NCI-H2227 (cell line): ENCODE measurements around the gene NFAT5.

ENCODE experiments used
- DNase-seq: peaks from one replicate; lab custom pipeline; 2025; ENCODE audit not compliant: unreplicated experiment; lab: John Stamatoyannopoulos, UW

NFAT5 gene

DNA sequence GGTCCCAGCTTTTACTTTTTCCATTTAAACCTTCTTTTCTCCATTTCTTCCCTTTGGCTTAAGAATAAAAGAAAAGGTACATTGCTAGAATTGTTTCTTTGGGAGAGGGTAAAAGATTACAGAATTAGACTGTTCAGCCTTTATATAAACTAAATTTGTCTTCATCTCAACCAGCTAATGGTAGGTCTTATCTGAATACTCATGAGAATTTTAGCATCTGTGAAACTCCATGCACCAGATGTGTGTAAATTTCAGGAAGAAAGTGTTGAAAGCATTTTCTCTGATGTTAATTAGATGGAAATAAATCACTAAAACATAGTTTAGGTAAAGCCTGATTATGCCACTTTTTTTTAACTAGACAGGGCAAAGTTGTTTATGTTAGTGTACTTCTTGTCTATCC is 135.7 kb downstream of the NFAT5 start:
- DNase-seq: no peak

DNA sequence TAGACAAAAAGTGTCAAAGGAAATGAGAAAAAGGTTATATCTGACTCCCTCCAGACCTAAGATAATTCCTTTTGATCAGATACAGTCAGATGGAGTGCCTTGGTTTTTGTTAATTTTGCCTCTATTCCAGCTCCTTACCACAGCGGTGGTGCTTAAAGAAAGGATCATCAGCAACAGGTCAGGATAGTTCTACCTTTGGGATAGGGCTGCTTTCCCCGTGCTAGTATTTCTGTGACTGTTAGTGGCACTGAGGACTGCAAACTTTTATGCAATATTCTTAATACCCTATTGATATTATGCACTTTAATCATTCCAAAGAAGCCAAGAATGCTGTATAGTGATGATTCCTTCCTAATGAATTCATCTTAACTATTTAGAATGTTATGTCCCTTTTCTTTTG is 136.1 kb downstream of the NFAT5 start:
- no peak for DNase-seq

DNA sequence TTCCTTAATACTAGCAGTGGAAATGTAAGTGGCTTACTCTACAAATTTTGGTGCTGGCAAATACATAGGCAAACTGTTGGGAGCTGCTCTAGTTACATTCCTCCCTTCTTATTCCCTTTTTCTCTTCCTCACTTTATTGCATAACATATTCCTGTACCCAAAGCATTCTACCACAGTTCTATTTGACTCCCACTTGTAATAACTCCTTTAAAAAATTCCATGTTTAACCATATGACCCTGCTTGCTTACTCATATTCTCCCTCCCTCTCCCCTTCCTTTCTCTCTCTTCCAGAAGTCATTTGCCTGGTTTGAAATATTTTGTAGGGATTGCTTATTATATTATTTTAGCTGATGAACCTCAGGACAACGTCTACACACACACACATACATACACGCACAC is 137.9 kb downstream of the NFAT5 start:
- no peak for DNase-seq

DNA sequence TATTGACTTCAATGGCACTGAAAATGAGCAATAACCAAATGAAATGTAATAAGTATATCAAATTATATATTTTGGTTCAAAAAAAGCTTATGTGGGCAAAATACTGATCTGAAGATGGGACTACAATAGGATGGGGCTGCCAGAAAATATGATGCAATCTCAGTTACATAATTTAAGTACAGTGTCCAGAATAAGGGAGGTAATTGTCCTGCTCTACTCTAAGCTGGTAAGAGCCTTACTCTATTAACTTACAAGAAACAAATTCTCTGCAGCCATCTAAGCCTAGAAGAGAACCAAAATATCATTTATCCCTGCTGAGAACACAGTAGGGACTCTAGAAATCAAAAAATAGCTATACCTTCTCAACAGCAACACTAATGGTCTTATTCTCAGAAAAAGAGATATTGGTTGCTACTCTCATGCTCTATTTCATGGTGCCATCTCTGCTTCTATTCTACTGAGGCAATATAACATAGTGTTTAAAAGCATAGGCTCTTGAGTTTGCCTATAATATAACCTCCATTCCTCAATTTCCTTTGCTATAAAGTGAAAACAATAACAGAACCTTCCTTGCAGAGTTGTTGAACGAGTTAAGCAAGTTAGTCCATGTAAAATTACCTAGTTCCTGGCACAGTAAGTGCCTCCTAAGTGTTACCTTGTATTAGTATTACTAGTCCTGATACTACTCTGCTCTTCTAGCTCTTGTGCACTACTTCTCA is 140.6 kb downstream of the NFAT5 start:
- DNase-seq: peak; percentile 9

DNA sequence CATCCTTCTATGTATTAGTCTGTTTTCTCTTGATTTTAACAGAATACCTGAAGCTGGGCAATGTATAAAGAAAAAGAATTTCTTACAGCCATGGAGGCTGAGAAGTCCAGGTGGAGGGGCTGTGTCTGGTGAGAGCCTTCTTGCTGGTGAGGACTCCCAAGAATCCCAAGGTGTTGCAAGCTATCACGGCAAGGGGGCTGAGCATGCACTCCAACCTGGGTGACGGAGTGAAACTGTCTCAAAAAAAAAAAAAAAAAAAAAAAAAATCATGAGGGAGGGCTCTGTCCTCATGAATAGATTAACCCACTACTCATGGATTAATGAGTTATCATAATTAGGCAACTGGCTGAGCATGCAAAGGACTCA is 141.2 kb downstream of the NFAT5 start:
- no peak for DNase-seq

DNA sequence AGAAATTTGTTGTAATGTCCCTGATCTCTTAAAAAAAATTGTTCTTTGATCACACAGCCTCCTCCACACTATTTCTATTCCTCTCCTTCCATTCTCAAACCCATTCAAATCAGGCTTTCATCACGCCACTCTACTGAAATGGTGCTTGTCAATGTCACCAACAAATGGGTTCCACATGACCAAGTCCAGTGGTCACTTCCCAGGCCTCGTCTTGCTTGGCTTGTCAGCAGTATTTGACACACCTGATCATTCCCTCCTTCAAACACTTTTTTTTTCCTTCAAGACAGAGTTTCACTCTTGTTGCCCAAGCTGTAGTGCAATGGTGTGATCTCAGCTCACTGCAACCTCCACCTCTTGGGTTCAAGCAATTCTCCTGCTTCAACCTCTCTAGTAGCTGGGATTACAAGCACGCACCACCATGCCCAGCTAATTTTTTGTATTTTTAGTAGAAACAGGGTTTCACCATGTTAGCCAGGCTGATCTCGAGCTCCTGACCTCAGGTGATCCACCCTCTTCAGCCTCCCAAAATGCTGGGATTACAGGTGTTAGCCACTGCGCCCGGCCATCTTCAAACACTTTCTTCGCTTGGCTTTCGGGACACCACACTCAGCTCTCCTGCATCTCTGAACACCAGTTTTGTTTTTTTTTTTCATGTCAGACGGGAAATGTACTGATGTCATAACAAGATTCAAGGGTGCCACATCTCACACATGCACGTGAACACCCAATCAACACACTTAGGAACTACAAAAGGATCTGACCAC is 142.3 kb downstream of the NFAT5 start:
- no peak for DNase-seq

DNA sequence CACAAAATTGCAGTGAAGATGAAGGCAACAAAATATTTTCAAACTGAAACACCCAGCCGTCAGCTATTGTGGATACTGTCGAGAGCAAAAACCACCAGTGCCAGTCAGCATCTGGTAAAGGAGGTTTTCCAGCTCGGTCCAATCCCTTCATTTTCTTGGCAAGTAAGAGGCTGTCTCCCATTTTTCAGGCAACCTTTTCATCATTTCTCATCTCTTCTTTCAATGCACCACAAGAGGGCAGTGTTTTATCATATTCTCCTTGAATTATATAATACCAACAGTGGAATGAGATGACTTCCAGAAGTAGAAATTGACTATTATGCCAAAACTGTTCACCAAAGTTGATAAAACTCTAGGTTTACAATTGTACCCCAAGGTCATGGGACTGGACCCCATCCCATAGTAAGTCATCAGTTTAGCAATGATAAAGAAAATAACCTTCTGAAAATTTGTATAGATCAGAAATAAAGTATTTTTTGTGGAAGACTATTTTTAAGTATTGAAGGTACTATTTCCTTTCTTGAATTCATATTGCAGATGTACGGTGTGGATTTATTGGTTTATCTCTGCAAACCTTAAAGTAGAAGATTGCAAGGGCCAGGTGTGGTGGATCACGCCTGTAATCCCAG is 143.8 kb downstream of the NFAT5 start:
- DNase-seq: peak; percentile 68

DNA sequence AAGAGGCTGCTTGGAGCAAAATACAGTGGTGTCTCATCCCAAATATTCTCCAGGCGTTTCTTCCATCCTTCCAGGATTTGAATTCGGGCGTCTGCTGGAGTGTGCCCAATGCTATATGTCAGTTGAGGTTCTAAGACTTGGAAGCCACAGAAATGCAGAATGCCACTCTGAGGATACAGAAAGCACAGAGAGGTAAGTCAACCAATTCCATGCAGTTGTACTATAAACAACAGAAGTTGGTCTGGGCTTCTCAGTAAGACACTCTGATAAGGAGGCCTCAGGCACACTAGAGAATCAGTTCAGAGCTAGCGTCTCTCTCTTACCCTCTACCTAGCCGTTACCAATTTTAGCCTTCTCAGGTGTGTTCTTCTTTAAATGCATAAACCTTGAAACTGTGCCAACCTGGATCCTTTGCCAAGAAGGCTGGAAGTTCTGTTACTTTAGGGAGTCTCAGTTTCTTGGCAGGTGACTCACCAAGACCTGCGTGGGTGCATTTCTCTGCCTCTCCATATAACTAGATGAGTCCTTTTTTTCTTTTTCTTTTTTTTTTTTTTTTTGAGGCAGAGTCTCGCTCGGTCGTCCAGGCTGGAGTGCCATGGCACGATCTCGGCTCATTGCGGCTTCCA is 145.5 kb downstream of the NFAT5 start:
- DNase-seq: no peak

DNA sequence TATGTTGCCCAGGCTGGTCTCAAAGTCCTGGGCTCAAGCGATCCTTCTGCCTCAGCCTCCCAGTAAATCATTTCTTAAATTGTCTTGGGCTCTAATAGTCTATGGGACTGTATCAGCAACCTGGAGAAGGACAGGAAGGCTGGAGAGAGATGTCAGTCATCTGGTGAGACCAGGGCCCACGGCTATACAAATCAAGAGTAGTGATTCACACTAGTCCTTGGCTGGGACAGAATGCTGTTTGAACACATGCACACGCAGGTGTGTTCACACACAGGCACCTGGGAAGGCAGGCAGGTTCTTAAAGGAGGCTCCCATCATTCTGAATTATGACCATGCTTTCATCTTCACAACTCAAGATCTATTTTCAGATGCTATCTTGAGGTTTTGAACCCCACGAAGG is 146.5 kb downstream of the NFAT5 start:
- DNase-seq: no peak

DNA sequence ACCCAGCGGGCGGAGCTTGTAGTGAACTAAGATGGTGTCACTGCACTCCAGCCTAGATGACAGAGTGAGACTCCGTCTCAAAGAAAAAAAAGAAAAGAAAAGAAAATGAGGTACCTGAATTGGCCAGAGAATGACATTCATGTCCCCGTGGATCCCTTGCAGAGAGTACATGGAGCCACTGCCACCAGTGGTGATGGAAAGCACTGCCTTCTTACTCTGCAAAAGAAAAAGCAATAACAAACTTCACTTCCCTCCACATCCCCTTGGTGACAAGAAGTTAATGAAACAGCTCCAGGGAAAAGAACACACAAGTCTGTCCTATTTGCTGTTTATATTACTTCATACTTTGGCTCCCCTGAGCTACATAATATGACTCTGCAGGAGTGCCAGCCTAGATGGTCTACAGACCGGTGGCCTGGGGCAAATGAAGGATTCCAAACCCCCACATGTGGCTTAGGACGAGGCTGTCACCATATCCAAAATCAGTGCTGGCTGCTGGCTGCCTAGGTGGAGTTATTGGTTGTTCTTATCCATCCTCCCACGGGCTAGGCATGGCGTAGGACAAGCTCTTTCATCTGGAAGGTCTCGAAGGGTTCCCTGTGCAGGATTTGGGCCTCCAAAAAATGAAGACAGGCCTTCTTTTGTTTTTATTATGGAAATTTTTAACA is 147.3 kb downstream of the NFAT5 start:
- DNase-seq: no peak

DNA sequence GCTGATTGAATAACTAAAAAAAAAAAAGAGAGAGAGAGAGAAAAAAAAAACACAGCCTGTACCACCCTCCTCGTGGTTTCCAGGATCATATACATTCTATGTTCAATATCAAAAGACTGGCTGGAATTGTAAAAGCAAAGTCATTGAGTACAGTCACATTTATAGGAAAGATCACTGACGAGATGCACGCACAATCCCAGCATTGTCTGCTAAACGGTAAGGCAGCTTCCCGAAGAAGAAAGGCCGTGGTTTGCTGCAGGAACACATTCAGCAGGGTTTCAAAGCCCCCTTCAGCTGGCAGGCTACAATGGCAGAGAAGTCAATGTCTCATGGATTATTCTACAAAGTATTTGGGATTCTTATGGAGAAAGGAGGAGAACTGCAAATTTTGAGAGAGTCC is 151.3 kb downstream of the NFAT5 start:
- DNase-seq: no peak

DNA sequence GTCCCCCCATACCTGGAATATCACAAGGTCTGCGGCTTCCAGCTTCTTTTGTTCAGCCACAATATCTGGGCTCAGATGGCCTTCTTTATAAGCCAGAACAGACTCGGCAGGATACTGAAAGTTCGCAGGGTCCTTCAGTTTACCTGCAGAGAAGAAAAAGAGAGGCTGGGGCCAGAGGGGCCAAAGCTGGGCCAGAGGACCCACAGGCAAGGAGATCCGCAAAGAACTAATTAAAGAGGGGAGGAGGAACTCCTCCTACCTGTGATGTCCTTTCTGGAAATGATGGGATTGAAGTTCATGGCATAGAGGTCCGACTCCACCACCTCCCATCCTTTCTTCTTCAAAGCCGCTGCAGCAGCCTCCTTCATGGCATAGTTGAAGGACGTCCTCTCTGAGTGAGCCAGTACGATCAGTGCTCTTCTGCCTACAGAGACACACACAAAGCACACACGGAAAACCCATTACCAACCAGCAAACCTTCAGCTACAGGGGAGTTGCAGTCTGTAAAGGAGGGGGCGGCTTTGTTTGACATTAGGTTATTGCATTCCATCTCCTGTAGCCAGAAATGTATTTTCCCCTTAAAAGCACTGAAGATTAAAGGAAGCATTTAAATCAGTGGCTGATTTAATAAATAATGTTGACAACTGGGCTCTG is 152.5 kb downstream of the NFAT5 start:
- no peak for DNase-seq

DNA sequence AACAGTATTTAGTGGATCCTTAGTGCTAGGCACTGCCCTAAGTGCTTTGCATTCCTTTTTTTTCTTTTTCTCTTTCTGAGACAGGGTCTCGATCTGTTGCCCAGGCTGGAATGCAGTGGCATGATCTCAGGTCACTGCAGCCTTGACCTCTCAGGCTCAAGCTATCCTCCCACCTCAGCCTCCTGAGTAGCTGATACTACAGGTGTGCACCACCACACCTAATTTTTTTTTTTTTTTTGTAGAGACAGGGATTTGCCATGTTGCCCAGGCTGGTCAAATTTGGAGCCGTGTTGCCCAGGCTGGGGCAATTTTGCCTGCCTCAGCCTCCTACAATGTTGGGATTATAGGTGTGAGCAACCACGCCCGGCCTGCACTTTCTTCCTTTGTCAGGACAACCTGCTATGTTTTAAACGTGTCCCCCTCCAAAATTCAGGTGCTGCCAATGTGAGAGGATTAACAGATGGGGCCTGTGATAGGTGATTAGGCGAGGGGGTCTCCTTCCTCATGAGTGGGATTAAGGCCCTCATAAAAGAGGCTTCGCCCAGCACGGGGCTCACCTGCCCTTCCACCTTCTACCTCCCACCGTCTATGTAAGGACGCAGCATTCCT is 155.2 kb downstream of the NFAT5 start:
- DNase-seq: no peak

DNA sequence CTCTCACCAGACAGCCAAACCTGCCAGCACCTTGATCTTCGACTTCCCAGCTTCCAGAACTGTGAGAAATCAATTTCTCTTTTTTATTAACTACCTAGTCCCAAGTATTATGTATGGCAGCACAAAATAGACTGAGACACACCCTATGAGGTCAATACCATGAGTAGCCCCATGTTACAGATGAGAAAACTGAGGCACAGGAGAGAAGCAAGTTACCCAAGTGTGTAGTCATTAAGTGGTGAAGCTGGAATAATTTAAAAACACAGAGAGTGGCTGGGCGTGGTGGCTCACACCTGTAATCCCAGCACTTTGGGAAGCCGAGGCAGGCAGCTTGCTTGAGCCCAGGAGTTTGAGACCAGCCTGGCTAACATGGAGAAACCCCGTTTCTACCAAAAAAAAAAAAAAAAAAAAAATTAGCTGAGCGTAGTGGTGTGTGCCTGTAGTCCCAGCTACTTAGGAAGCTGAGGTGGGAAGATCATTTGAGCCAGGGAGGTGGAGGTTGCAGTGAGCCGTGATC is 155.7 kb downstream of the NFAT5 start:
- DNase-seq: no peak

DNA sequence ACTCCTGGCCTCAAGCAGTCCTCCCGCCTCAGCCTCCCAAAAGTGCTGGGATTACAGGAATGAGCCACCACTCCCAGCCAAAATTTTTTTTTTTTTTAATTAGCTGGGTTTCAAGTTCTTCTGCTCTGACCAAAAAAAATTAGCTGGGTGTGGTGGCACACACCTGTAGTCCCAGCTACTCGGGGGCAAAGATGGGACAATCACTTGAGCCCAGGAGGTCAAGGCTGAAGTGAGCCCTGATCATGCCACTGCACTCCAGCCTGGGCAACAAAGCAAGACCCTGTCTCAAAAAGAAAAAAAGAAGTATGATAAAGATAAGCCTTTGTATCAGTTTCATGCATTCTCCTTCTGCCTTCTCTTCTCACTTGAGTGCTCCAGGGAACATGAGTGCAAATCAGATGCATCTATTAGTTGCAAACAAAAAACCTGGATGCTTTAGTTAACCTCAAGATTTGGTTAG is 158.7 kb downstream of the NFAT5 start:
- DNase-seq: no peak

DNA sequence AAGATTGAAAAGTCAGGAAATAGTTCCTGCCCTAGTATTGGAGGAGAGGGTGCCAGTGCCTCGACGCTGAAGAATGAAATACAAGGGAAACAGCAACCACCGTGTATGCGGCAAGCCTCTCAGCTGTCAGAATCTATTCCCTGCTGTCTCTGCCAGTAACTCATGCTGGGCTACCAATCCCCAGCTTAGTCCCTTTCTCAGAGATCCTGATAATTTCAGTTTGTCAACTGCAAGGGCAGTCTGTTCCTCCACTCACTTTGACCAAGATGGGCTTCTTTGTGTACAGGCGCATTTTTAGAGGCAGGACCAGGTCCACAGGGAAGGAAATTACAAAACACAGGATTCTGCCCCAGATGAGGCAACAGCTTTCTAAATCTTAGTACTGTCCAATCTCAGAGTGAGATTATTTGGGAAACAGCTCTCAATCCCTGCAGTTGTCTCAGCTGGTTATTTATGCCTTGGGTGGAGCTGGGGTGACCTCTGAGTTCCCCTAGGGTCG is 159.3 kb downstream of the NFAT5 start:
- DNase-seq: peak; percentile 6

DNA sequence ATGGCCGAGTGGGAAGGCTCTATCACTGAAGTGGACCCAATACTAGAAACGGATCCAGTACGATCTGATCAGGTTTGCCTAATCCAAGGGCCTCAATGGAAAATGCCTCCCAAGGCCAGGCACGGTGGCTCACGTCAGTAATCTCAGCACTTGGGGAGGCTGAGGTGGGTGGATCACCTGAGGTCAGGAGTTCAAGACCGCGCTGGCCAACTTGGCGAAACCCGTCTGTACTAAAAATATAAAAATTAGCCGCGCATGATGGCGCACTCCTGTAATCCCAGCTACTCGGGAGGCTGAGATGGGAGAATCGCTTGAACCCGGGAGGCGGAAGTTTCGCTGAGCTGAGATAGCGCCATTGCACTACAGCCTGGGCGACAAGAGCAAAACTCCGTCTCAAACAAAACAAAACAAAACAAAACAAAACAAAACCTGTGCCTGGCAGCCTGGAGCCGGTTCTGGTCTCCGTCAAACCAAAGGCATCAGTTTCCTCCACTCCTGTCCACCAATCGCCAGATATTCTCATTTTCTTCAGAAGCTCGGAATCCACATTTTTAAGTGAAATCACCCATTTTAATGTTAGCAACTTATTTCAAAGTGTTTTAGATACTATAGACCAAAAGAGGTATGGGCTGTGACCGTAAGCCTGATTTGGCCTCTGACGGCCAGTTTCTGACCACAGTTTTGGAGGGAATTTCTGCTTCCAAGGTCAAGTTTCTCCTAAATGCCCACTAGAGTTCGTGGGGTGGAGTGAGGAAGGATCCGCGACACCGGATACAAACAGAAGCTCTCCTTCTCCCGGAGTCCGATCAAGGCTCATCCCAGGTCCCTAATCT is 159.9 kb downstream of the NFAT5 start:
- DNase-seq: no peak

DNA sequence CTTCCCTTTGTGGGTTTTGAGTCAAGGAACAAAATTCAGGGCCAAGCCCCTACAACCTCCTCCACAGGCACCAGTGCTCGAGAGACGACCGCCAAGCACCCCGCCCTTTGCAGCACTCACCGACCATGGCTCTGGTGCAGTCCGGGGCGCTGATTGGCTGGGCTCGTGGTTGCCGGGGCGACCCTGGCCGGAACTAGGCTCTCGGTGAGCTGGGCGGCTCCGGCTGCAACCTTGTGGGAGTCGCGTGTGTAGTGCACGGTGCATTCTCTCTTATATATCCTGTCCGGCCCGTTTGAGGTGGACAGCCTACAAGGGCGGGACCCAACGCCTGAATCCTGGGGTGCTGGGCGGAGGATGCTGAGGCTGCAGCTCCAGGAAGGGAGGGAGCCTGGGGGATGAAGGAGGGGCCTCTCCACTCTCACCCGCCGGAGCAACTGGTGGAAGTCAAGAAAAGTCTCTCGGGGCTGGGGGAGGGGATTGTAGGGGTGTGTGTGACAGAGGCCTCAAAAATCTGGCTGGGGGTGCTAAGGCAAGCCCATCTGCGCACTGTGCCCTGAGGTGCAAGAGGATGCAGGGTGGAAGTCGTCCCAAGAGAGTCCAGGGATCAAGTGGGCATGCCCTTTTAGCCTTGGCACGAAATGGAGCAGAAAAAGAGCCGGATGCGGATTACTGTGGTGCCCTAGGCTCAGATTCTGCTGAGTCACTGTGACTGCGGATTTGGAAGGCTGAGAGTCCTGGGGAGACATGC is 160.7 kb downstream of the NFAT5 start, which contains the start of gene NQO1:
Gene NQO1, minus strand, starts transcription at position 248 of the 748 bp plus-strand sequence. Its CDS starts 121 bp downstream, at position 127.
- DNase-seq: peak; percentile 94
